Small intestine (tissue), 7 donors: Measurements from ENCODE around the gene TMEM51. TPM values are rescaled to one million over a fixed set of nuclear protein-coding genes. Genes with fewer than 3 reads are reported as not detected.

ENCODE experiments used
- DNase-seq, 2 donors: peaks; one replicate each; pipeline versions ENCODE4 v3.0.0 to v3.0.0-alpha.2; 2013
- FAIRE-seq: peaks from 2 replicates; lab custom pipeline; 2012; peaks lifted over from hg19 to GRCh38; lab: Jason Lieb, UNC
- H3K27ac ChIP-seq, 3 donors: one replicate each; pipeline ENCODE4 v1.5.1; 2013; ENCODE audit warnings: low read length in 2 of 3, mild to moderate bottlenecking in 2 of 3, control low read depth in 1 of 3, inconsistent platforms in 1 of 3, low read depth in 1 of 3, moderate library complexity in 1 of 3
- H3K27me3 ChIP-seq, 3 donors: one replicate each; pipeline ENCODE4 v1.6.1; 2013; ENCODE audit warnings: low read length in 3 of 3, inconsistent platforms in 1 of 3; ENCODE audit not compliant: control insufficient read depth in 3 of 3, insufficient read depth in 3 of 3
- H3K36me3 ChIP-seq, 3 donors: one replicate each; pipeline ENCODE4 v1.6.1; 2013; ENCODE audit warnings: low read length in 3 of 3, inconsistent platforms in 1 of 3, low read depth in 1 of 3, mild to moderate bottlenecking in 1 of 3, moderate library complexity in 1 of 3; ENCODE audit not compliant: control insufficient read depth in 3 of 3, insufficient read depth in 2 of 3
- H3K4me1 ChIP-seq, 3 donors: one replicate each; pipeline ENCODE4 v1.6.1; 2013; ENCODE audit warnings: low read length in 2 of 3, inconsistent platforms in 1 of 3, low read depth in 1 of 3, mild to moderate bottlenecking in 1 of 3, moderate library complexity in 1 of 3; ENCODE audit not compliant: control insufficient read depth in 3 of 3, insufficient read depth in 2 of 3
- H3K4me3 ChIP-seq, 3 donors: one replicate each; pipeline ENCODE4 v1.5.1; 2013; ENCODE audit warnings: low read length in 3 of 3, control low read depth in 1 of 3, inconsistent platforms in 1 of 3, low read depth in 1 of 3, mild to moderate bottlenecking in 1 of 3, moderate library complexity in 1 of 3
- H3K9me3 ChIP-seq, 2 donors: one replicate each; pipeline ENCODE4 v1.6.1; 2013; ENCODE audit warnings: low read depth in 1 of 2, low read length in 1 of 2; ENCODE audit not compliant: control insufficient read depth in 2 of 2, insufficient read depth in 1 of 2
- WGBS, 3 donors: extraction: QIAGEN DNeasy Blood & Tissue Kit; methylation state at CpG; one replicate each; pipeline ENCODE4 v1.1.7; 2013; 5-methylcytosine and 5-hydroxymethylcytosine counted together
- polyA plus RNA-seq, 4 donors: library from polyadenylated mRNA; stranded (reverse) in 3 of 4; unstranded in 1 of 4; fragments of 200-250 nt in 3 of 4; fragments of 120-200 nt in 1 of 4; gene quantifications; one replicate each; pipeline versions ENCODE4 v1.2.1 to v1.2.3, GENCODE V29; 2013
- donor health status: healthy with polysubstance abuse.
- donor health status: control.
- donor health status: control.
- donor health status: Bipolar disorder and iron deficiency.
- donor health status: healthy.

Gene TMEM51
- polyA plus RNA-seq, 4 donors: 16.3 to 44.4 (median 21.5) TPM

DNA sequence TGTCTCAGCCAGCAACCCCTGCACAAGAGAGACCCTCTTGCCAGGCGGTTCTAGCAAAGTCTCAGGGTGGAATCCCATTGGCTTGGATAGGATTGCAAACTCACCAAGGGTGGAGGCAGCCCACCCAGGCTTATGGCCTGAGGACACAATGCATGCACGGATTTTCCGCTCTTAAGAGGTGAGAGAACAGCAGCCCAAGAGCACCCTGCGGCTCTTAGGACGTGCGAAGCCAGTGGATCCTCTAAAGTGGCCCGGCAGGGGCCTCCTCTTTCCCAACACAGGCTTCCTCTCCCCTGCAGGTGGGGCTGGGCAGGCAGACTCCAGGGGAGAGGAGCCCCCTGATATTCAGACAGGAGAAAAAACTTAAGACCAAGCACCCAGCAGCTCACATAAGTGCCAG is 31.2 kb upstream of the TMEM51 start:
- Histone ChIP-seq H3K27ac (no peak overlapping the region), H3K4me1 (no peaks in the 10 kb centered on the region), H3K4me3 (no peak overlapping the region), H3K36me3 (peaks cover 0 to 32% (median 0%) of the 10 kb centered on the region in 3 donors), H3K9me3 (no peaks in the 10 kb centered on the region), H3K27me3 (no peaks in the 10 kb centered on the region)
- DNase-seq: no peak
- FAIRE-seq: no peak
- WGBS, 3 donors: 87 to 93% (median 89%) methylated on average over 7 of the region's 7 CpGs

DNA sequence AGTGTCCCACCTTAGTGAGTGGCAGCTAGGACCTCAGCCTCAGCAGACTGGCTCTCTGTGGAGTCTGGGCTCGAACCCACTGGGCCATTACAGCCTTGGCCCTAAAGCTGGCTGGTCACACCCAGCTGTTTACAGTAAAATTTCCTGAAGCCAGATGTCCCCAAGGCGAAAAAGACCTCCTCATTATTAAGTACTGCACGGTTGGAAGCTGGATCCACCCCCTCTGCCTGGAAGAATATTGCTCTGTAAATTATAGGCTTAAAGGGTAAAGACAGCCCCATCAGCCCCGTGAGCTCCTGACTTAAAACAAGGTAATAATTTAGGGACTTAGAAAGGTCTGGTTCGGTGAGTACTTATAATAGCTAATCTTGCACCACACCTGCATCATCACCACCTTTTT is 30.3 kb upstream of the TMEM51 start:
- 61 to 82% (median 77%) methylated on average over 5 of the region's 5 CpGs for WGBS, 3 donors
- H3K9me3 ChIP-seq: no peaks in the 10 kb centered on the region
- no peak overlapping the region for H3K4me3 ChIP-seq
- no peak overlapping the region for H3K27ac ChIP-seq
- no peaks in the 10 kb centered on the region for H3K27me3 ChIP-seq
- FAIRE-seq (no peak), DNase-seq (no peak)
- H3K36me3 ChIP-seq: peaks cover 0 to 24% (median 0%) of the 10 kb centered on the region in 3 donors
- H3K4me1 ChIP-seq: no peaks in the 10 kb centered on the region

DNA sequence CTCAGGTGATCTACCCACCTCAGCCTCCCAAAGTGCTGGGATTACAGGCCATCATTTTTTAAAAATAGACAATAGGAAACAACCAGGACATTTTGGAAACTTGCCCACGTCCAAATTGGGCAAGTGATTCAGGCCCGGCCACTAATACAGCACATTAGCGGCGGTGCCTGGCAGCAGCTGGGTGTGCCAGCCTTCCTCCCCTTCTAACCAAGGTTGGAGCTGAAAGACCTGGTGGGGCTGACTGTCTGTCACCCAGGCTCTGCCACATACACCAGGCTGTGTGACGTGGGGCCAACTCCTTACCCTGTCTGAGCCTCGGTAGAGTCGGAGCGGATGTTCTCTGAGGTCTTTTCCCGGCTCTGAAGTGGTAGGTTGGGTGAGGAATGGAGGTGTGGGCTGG is 29.6 kb upstream of the TMEM51 start:
- Histone ChIP-seq H3K27ac (no peak overlapping the region), H3K9me3 (no peaks in the 10 kb centered on the region), H3K27me3 (no peaks in the 10 kb centered on the region), H3K4me3 (no peak overlapping the region), H3K4me1 (no peaks in the 10 kb centered on the region), H3K36me3 (peaks cover 0 to 21% (median 0%) of the 10 kb centered on the region in 3 donors)
- DNase-seq: no peak
- no peak for FAIRE-seq
- WGBS, 3 donors: 86 to 94% (median 88%) methylated on average over 9 of the region's 9 CpGs

DNA sequence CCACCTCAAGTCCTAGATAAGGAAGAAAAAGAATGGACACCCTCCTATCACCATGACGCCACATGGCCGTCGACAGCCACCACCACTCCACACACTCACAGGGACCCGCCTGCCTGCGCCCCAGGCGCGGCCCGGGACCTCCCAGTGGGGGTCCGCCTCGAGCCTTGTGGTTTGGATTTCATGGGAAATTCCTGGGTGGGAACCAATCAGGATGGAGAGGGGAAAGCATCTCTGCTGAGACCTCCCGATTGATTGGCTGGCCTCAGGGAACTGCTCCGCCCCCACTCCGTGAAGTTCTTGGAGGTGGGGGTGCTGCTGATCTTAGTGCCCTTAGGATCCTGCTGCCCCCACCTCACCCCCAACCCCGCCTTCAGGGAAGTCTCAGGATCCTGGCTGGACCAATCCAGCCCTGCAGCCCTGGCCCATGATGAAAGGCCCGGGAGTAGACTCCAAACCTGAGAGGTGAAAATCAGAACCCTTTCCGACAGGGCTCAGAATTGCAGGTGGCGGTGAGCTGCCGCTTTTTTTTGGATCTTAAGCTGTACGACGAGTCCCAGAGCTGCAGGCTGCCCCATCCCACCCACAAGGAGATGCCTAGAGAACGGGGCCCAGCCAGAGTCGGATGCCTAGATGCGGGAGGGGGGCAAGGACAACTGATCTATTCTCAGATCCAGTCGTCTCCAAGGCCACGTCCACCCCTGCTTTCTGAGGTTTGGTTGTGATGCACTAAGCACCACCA is 29.0 kb upstream of the TMEM51 start:
- DNase-seq (no peak), FAIRE-seq (no peak)
- 88 to 96% (median 91%) methylated on average over 25 of the region's 25 CpGs for WGBS, 3 donors
- Histone ChIP-seq H3K4me3 (no peak overlapping the region), H3K27me3 (no peaks in the 10 kb centered on the region), H3K9me3 (peaks cover 0 to 5% of the 10 kb centered on the region in 2 donors), H3K4me1 (no peaks in the 10 kb centered on the region), H3K36me3 (peaks cover 0 to 21% (median 0%) of the 10 kb centered on the region in 3 donors), H3K27ac (no peak overlapping the region)

DNA sequence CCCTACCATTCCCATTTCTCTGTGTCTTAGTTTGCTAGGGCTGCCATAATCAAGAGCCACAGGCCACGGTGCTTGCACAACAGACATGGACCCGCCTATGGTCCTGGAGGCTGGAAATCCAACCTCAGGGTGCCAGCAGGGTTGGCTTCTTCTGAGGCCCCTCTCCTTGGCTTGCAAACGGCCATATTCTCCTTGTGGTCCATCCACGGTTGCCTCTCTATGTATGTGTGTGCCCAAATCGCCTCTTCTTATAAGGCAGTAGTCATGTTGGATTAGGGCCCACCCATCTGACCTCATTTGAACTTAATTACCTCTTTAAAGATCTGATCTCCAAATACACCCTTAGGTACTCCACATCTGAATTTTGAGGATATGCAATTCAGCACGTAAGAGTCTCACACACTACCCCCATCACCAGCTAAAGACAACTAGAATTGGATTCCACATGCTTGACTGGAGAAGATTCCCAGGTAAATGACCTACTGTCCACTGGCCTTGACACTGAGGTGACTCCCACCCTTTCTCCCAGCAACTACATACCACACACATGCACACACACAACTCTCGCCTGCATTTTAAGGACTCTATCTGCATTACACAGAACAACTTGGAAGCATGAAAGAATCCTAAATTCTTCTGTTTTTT is 28.3 kb upstream of the TMEM51 start:
- H3K27me3 ChIP-seq: no peaks in the 10 kb centered on the region
- H3K9me3 ChIP-seq: peaks cover 0 to 12% of the 10 kb centered on the region in 2 donors
- 89 to 92% (median 90%) methylated on average over 7 of the region's 7 CpGs for WGBS, 3 donors
- DNase-seq (no peak), FAIRE-seq (no peak)
- no peak overlapping the region for H3K27ac ChIP-seq
- H3K36me3 ChIP-seq: peaks cover 0 to 22% (median 0%) of the 10 kb centered on the region in 3 donors
- no peak overlapping the region for H3K4me3 ChIP-seq
- H3K4me1 ChIP-seq: no peaks in the 10 kb centered on the region

DNA sequence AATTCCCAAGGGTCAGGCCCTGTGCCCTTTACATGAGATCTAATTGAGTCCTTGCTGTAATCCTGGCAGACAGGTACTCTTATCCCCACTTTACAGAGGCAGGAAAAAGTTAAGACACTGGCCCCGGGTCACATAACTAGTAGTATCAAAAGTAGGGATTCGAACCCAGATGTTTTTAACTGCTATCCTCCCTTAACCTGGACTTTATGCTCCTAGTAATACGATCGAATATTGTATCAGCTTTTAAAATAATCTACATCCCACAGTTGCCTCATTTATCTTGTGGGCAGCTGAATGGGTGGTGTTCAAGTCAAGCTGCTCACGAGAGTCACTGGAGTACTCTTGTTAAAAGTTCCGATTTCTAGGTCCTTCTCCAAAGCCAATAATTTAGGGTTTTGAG is 25.5 kb upstream of the TMEM51 start:
- 71 to 83% (median 72%) methylated on average over 6 of the region's 6 CpGs for WGBS, 3 donors
- H3K4me1 ChIP-seq: no peaks in the 10 kb centered on the region
- no peak for FAIRE-seq
- H3K4me3 ChIP-seq: no peak overlapping the region
- H3K27me3 ChIP-seq: no peaks in the 10 kb centered on the region
- no peak overlapping the region for H3K27ac ChIP-seq
- H3K9me3 ChIP-seq: peaks cover 0 to 15% of the 10 kb centered on the region in 2 donors
- DNase-seq: no peak
- peaks cover 0 to 14% (median 0%) of the 10 kb centered on the region in 3 donors for H3K36me3 ChIP-seq

- Histone ChIP-seq H3K36me3 (peaks cover 0 to 14% (median 0%) of the 10 kb centered on the region in 3 donors), H3K27ac (no peak overlapping the region), H3K9me3 (peaks cover 0 to 15% of the 10 kb centered on the region in 2 donors), H3K27me3 (no peaks in the 10 kb centered on the region), H3K4me1 (no peaks in the 10 kb centered on the region), H3K4me3 (no peak overlapping the region)
- FAIRE-seq (no peak), DNase-seq (peak; percentile 75 to 89)
- 30 to 39% (median 37%) methylated on average over 18 of the region's 18 CpGs for WGBS, 3 donors
Observed at GRCh38 chr1:15128520-15129313, 24.8 kb upstream of the TMEM51 start.

GRCh38 chr1:15129944-15130343 is 23.6 kb upstream of the TMEM51 start:
- H3K27ac ChIP-seq: no peak overlapping the region
- FAIRE-seq: no peak
- WGBS, 3 donors: 77 to 92% (median 81%) methylated on average over 4 of the region's 4 CpGs
- peaks cover 0 to 7% (median 0%) of the 10 kb centered on the region in 3 donors for H3K36me3 ChIP-seq
- H3K9me3 ChIP-seq: peaks cover 0 to 15% of the 10 kb centered on the region in 2 donors
- H3K4me3 ChIP-seq: no peak overlapping the region
- no peak for DNase-seq
- H3K4me1 ChIP-seq: no peaks in the 10 kb centered on the region
- H3K27me3 ChIP-seq: no peaks in the 10 kb centered on the region
